K562 (cell line): Measurements from ENCODE around the gene MYO1A. TPM values are rescaled to one million over a fixed set of nuclear protein-coding genes. Genes with fewer than 3 reads are reported as not detected.
A peak's percentile ranks its signal among the peaks of the same experiment; 100 is the strongest.

ENCODE experiments used
- ATAC-seq: fragments of 200-7000 bp; cut with Tn5 transposase; 3 replicates; pipeline ENCODE4 v1.9.1; 2020; ENCODE audit warnings: moderate library complexity
- BruUV-seq: library from RNA; stranded (reverse); fragments of 400-500 nt; replicated peaks from 2 replicates; lab custom pipeline; 2021; lab: Mats Ljungman, UMichigan
- CTCF ChIA-PET: fragments of 300-600 bp; formaldehyde crosslinking; extraction: SDS; loops from one replicate; lab custom pipeline; 2021; ENCODE audit warnings: low intra/inter-chr PET ratio; lab: Yijun Ruan, JAX
- POLR2A ChIA-PET: fragments of 300-600, 350-650 bp; sonication (Branson Sonifier 250); formaldehyde crosslinking; extraction: SDS; loops from one replicate; lab custom pipeline; 2021; ENCODE audit warnings: antibody characterized with exemption, inconsistent platforms; lab: Yijun Ruan, JAX
- DNase-seq, 4 experiments: peaks; one replicate each; pipeline versions ENCODE4 v3.0.0 to v3.0.0-alpha.2; 2011 to 2018; ENCODE audit warnings: low spot score in 3 of 4, mixed read lengths in 3 of 4; ENCODE audit errors: extremely low read depth in 1 of 4
- FAIRE-seq: peaks from 2 replicates; lab custom pipeline; 2011; peaks lifted over from hg19 to GRCh38; lab: Jason Lieb, UNC
- H2AFZ ChIP-seq: 2 replicates; pipeline ENCODE4 v1.6.0; 2011; ENCODE audit warnings: low read depth, low read length, control low read depth, inconsistent platforms
- H3K27ac ChIP-seq: fragments of 200-600 bp; 3 replicates; pipeline ENCODE4 v1.8.0; 2011; ENCODE audit warnings: low read depth, mild to moderate bottlenecking, control low read depth, inconsistent platforms, low read length, moderate library complexity, mixed read lengths; ENCODE audit errors: extremely low read depth
- H3K27me3 ChIP-seq, 2 experiments: fragments of 300-600 bp in 1 of 2; 2 replicates in 1 of 2; 3 replicates in 1 of 2; pipeline versions ENCODE4 v1.6.0 to v1.8.0; 2011; ENCODE audit warnings: inconsistent platforms in 2 of 2, low read length in 2 of 2, mild to moderate bottlenecking in 1 of 2, mixed read lengths in 1 of 2, moderate library complexity in 1 of 2; ENCODE audit not compliant: control insufficient read depth in 2 of 2, insufficient read depth in 2 of 2
- H3K36me3 ChIP-seq: fragments of 300-600 bp; 3 replicates; pipeline ENCODE4 v1.8.0; 2011; ENCODE audit warnings: mild to moderate bottlenecking, low read length, inconsistent platforms; ENCODE audit not compliant: control insufficient read depth, insufficient read depth
- H3K4me1 ChIP-seq, 2 experiments: fragments of 200-600 bp in 1 of 2; replicated peaks in 1 of 2; 2 replicates in 1 of 2; 3 replicates in 1 of 2; pipeline versions ENCODE4 v1.5.1 to v1.8.0; 2011; ENCODE audit warnings: inconsistent platforms in 2 of 2, low read length in 2 of 2, mild to moderate bottlenecking in 1 of 2, mixed read lengths in 1 of 2, moderate library complexity in 1 of 2; ENCODE audit not compliant: control insufficient read depth in 2 of 2, insufficient read depth in 2 of 2
- H3K4me2 ChIP-seq: 2 replicates; pipeline ENCODE4 v1.6.1; 2011; ENCODE audit warnings: low read length, control low read depth, inconsistent platforms, mixed read lengths; ENCODE audit not compliant: insufficient read depth
- H3K4me3 ChIP-seq: fragments of 200-600 bp; sonication (generic), shearing (Covaris generic); 2 replicates; pipeline ENCODE4 v1.5.1; 2016; ENCODE audit warnings: control low read depth, inconsistent platforms
- H3K79me2 ChIP-seq: fragments of 200-600 bp; 3 replicates; pipeline ENCODE4 v1.8.0; 2011; ENCODE audit warnings: low read length, inconsistent platforms; ENCODE audit not compliant: control insufficient read depth, insufficient read depth
- H3K9ac ChIP-seq, 2 experiments: 2 replicates each; pipeline versions ENCODE4 v1.6.0 to v1.6.1; 2011; ENCODE audit warnings: low read depth in 2 of 2, low read length in 2 of 2, control low read depth in 1 of 2, inconsistent platforms in 1 of 2, mild to moderate bottlenecking in 1 of 2, mixed read lengths in 1 of 2; ENCODE audit not compliant: insufficient read depth in 1 of 2
- H3K9me1 ChIP-seq: one replicate; pipeline ENCODE4 v1.6.0; 2011; ENCODE audit warnings: inconsistent platforms, mild to moderate bottlenecking, low read length, moderate library complexity; ENCODE audit not compliant: control insufficient read depth, insufficient read depth
- H3K9me3 ChIP-seq: replicated peaks from 2 replicates; pipeline ENCODE4 v1.5.1; 2011; ENCODE audit warnings: low read depth, low read length, inconsistent platforms; ENCODE audit not compliant: control insufficient read depth, insufficient read depth
- H4K20me1 ChIP-seq: replicated peaks from 2 replicates; pipeline ENCODE4 v1.6.1; 2011; ENCODE audit warnings: low read length, inconsistent platforms, mixed read lengths; ENCODE audit not compliant: control insufficient read depth, insufficient read depth
- PRDM10 ChIP-seq: fragments of 450-650 bp; IDR thresholded peaks from 2 replicates; pipeline ENCODE4 v1.6.1; 2018; ENCODE audit not compliant: partially characterized antibody
- ZNF263 ChIP-seq: sonication (generic); formaldehyde crosslinking; IDR thresholded peaks from 2 replicates; pipeline ENCODE4 v1.8.0; 2022; ENCODE audit warnings: mild to moderate bottlenecking, missing genetic modification reagents, borderline replicate concordance
- WGBS: fragments of 100-300 bp; shearing (Covaris generic); methylation state at CpG from one replicate; pipeline ENCODE4 v1.1.6; 2016; ENCODE audit warnings: low coverage, mixed read lengths; ENCODE audit not compliant: insufficient coverage; ENCODE audit errors: missing lambda C conversion rate; 5-methylcytosine and 5-hydroxymethylcytosine counted together
- in situ Hi-C: fragments of 300-500 bp; cut with MboI; formaldehyde crosslinking; loops from 4 replicates; pipeline ENCODE4 v1.15.0; 2018; ENCODE audit warnings: inconsistent platforms, mixed read lengths
- intact Hi-C: fragments of 100-400 bp; cut with micrococcal nuclease; formaldehyde crosslinking; loops from 2 replicates; pipeline ENCODE4 v1.14.2; 2022
- polyA plus RNA-seq, 8 experiments: library from polyadenylated mRNA; depleted of rRNA in 4 of 8; stranded (reverse) in 5 of 8; unstranded in 3 of 8; fragments of >200 nt; fragmentation: Nextera tagmentation in 2 of 8; fragmentation: Illumina TruSeq in 1 of 8; extraction: Ambion mirVana in 2 of 8; extraction: Trizol in 1 of 8; gene quantifications; 2 replicates each; pipeline versions ENCODE4 v1.2.1 to v1.2.3, GENCODE V29; 2011 to 2014; ENCODE audit warnings: inconsistent platforms in 1 of 8, missing spikeins in 1 of 8
- total RNA-seq, 7 experiments: library from RNA; depleted of rRNA in 6 of 7; stranded (reverse); fragments of >200 nt in 6 of 7; fragmentation: Illumina TruSeq in 2 of 7; extraction: Trizol in 2 of 7; gene quantifications; 2 replicates each; pipeline versions ENCODE4 v1.2.1 to v1.2.3, GENCODE V29; 2011 to 2021; ENCODE audit warnings: low replicate concordance in 1 of 7

The MYO1A gene
- total and polyA plus RNA-seq, 9 of the 15 experiments (the other 6 are each of a cell fraction or from before 2014, with no cell fraction given) = 0.03 to 0.29 (median 0.14) TPM; not detected in 2

- no peak overlapping the region for H3K4me2 ChIP-seq
- CTCF ChIA-PET = no interaction called here
- intact Hi-C loops = no loop called here
- no TSS peak for BruUV-seq
- H3K9ac ChIP-seq = no peak overlapping the region
- 27% methylated on average over 3 of the region's 3 CpGs for WGBS
- H3K79me2 ChIP-seq = no peaks in the 10 kb centered on the region
- H3K4me3 ChIP-seq = no peak overlapping the region
- no peaks in the 10 kb centered on the region for H3K27me3 ChIP-seq
- in situ Hi-C loops = no loop called here
- H3K27ac ChIP-seq = no peak overlapping the region
- H3K9me3 ChIP-seq = no peaks in the 10 kb centered on the region
- no peaks in the 10 kb centered on the region for H3K36me3 ChIP-seq
- peaks cover 7% of the 10 kb centered on the region for H3K9me1 ChIP-seq
- no peak for DNase-seq
- 0 out of 2 replicates have a peak, but pooled peaks cover 5% of the 10 kb centered on the region for H4K20me1 ChIP-seq
- H3K4me1 ChIP-seq = peaks cover 15% of the 10 kb centered on the region in 2 experiments
- FAIRE-seq = no peak
- TF ChIP-seq PRDM10 = peak; percentile 46
- no peak for TF ChIP-seq ZNF263 (CRISPR knock-in tag)
- TF ChIP-seq, all 486 proteins: peak for 1
- no peak overlapping the region for H2AFZ ChIP-seq
- POLR2A ChIA-PET = interaction anchor here (0.7 to 2.0 kb wide), 7 partner anchors 9 to 232 kb away, joined by 3 to 5 read pairs (median 3); partner anchors contain the start of gene MYO1A
- no peak for ATAC-seq
Measured at GRCh38 chr12:57037264-57037663, 12.7 kb downstream of the MYO1A start.
